Measurements from ENCODE around the gene GSTA3.

DNA sequence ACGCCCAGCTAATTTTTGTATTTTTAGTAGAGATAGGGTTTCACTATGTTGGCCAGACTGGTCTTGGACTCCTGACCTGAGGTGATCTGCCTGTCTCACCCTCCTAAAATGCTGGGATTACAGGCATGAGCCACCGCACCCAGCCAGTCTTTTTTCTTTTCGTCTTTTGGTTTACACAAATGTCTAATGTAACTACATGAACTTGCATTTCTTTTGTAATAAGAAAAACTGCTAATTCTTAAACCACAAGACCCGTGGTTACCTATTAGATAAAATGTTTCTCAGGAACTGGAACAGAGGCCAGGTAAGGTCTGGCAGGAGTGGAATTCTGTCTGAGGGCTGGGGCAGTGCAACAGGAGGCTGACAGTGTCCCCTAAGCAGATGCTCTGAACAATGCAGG, 32.7 kb upstream of the GSTA3 start:
- TF ChIP-seq POLR2AphosphoS5 (IDR thresholded peaks at IDR 0.05) (no peak), EP300 (IDR thresholded peaks at IDR 0.05) (no peak)
- TF ChIP-seq, protein P1, sequence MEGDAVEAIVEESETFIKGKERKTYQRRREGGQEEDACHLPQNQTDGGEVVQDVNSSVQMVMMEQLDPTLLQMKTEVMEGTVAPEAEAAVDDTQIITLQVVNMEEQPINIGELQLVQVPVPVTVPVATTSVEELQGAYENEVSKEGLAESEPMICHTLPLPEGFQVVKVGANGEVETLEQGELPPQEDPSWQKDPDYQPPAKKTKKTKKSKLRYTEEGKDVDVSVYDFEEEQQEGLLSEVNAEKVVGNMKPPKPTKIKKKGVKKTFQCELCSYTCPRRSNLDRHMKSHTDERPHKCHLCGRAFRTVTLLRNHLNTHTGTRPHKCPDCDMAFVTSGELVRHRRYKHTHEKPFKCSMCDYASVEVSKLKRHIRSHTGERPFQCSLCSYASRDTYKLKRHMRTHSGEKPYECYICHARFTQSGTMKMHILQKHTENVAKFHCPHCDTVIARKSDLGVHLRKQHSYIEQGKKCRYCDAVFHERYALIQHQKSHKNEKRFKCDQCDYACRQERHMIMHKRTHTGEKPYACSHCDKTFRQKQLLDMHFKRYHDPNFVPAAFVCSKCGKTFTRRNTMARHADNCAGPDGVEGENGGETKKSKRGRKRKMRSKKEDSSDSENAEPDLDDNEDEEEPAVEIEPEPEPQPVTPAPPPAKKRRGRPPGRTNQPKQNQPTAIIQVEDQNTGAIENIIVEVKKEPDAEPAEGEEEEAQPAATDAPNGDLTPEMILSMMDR (IDR thresholded peaks at IDR 0.05) = no peak
